Loucy (cell line): Measurements from ENCODE around the gene FSD1L.

Source experiments
- H2AFZ ChIP-seq: fragments of 200-600 bp; sonication (generic); 2 replicates; pipeline ENCODE4 v1.6.0; 2016; ENCODE audit warnings: antibody characterized with exemption, mild to moderate bottlenecking, low read length, moderate library complexity
- H3F3A ChIP-seq: fragments of 200-600 bp; 2 replicates; pipeline ENCODE4 v1.6.0; 2016; ENCODE audit warnings: antibody characterized with exemption, low read depth, mild to moderate bottlenecking
- H3K27me3 ChIP-seq: fragments of 200-600 bp; sonication (generic); 2 replicates; pipeline ENCODE4 v1.6.1; 2014; ENCODE audit warnings: low read length, mild to moderate bottlenecking; ENCODE audit not compliant: insufficient read depth, poor library complexity, severe bottlenecking
- H3K36me3 ChIP-seq: fragments of 200-600 bp; sonication (generic); 2 replicates; pipeline ENCODE4 v1.6.1; 2016; ENCODE audit warnings: low read length; ENCODE audit not compliant: insufficient read depth
- H3K4me1 ChIP-seq: fragments of 200-600 bp; sonication (generic); 2 replicates; pipeline ENCODE4 v1.5.1; 2014; ENCODE audit warnings: low read length, mild to moderate bottlenecking; ENCODE audit not compliant: insufficient read depth, poor library complexity, severe bottlenecking
- H3K4me2 ChIP-seq: fragments of 200-600 bp; sonication (generic); 2 replicates; pipeline ENCODE4 v1.6.0; 2014; ENCODE audit warnings: antibody characterized with exemption, low read length, low read depth, mild to moderate bottlenecking; ENCODE audit not compliant: poor library complexity, severe bottlenecking
- H3K4me3 ChIP-seq: fragments of 200-600 bp; sonication (generic); 2 replicates; pipeline ENCODE4 v1.5.1; 2014; ENCODE audit warnings: low read length, mild to moderate bottlenecking, mixed read lengths; ENCODE audit not compliant: poor library complexity, severe bottlenecking
- H3K79me2 ChIP-seq: fragments of 200-600 bp; sonication (generic); 2 replicates; pipeline ENCODE4 v1.6.1; 2014; ENCODE audit warnings: low read length; ENCODE audit not compliant: insufficient read depth
- H3K9ac ChIP-seq: fragments of 200-600 bp; sonication (generic); 2 replicates; pipeline ENCODE4 v1.6.0; 2014; ENCODE audit warnings: mild to moderate bottlenecking, low read depth, low read length, moderate library complexity; ENCODE audit not compliant: poor library complexity, severe bottlenecking
- H3K9me2 ChIP-seq: fragments of 200-600 bp; sonication (generic); replicated peaks from 2 replicates; pipeline ENCODE4 v1.6.1; 2016; ENCODE audit warnings: low read depth, low read length, mixed read lengths
- H3K9me3 ChIP-seq: fragments of 200-600 bp; sonication (generic); 2 replicates; pipeline ENCODE4 v1.6.1; 2014; ENCODE audit warnings: mild to moderate bottlenecking, antibody characterized with exemption, low read length, low read depth; ENCODE audit not compliant: insufficient read depth
- H4K20me1 ChIP-seq: fragments of 200-600 bp; sonication (generic); 2 replicates; pipeline ENCODE4 v1.6.0; 2014; ENCODE audit warnings: antibody characterized with exemption, low read length, mild to moderate bottlenecking; ENCODE audit not compliant: insufficient read depth, poor library complexity, severe bottlenecking
- CTCF ChIP-seq: fragments of 200-600 bp; sonication (generic); conservative IDR thresholded peaks from 2 replicates; pipeline ENCODE4 v1.5.1; 2014; ENCODE audit warnings: mild to moderate bottlenecking, antibody characterized with exemption, low read length
- EZH2phosphoT487 ChIP-seq: fragments of 200-600 bp; IDR thresholded peaks from 2 replicates; pipeline ENCODE4 v1.6.1; 2018; ENCODE audit warnings: antibody characterized with exemption, mild to moderate bottlenecking, moderate library complexity, borderline replicate concordance

FSD1L gene

GRCh38 chr9:105501414-105501813, 53.6 kb downstream of the FSD1L start:
- Histone ChIP-seq H3F3A (no peaks in the 10 kb centered on the region), H3K36me3 (no peaks in the 10 kb centered on the region), H2AFZ (no peak overlapping the region), H4K20me1 (no peaks in the 10 kb centered on the region), H3K4me3 (no peak overlapping the region), H3K9ac (no peak overlapping the region), H3K9me2 (no peaks in the 10 kb centered on the region), H3K4me2 (no peak overlapping the region), H3K27me3 (no peaks in the 10 kb centered on the region), H3K4me1 (peaks cover 11% of the 10 kb centered on the region), H3K9me3 (no peaks in the 10 kb centered on the region), H3K79me2 (no peaks in the 10 kb centered on the region)
- TF ChIP-seq EZH2phosphoT487 (no peak), CTCF (no peak)

DNA sequence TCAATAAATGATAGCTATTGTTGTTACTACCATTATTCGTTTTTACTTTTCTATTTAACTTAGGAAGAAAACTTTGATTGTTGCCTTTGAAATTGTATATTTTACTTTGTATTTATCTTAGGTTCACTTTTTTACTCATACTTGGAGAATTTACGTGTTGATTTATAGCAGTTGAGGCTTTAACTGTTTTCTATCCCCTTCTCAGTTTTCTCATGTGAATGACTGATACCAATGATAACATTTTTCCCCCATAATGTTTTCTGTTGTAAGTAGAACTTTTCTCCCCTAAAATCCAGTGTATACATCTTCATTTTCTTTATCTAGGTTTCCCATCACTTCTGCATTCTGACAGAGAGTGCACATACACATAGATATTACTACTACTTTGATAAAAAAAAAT, 54.4 kb downstream of the FSD1L start:
- TF ChIP-seq EZH2phosphoT487 (no peak), CTCF (no peak)
- Histone ChIP-seq H3K27me3 (no peaks in the 10 kb centered on the region), H3K9me2 (no peaks in the 10 kb centered on the region), H3K4me1 (peaks cover 11% of the 10 kb centered on the region), H3F3A (no peaks in the 10 kb centered on the region), H4K20me1 (no peaks in the 10 kb centered on the region), H3K9me3 (no peaks in the 10 kb centered on the region), H3K4me3 (no peak overlapping the region), H2AFZ (no peak overlapping the region), H3K9ac (no peak overlapping the region), H3K4me2 (no peak overlapping the region), H3K36me3 (peaks cover 7% of the 10 kb centered on the region; the same call in 1 of the 2 replicates), H3K79me2 (no peaks in the 10 kb centered on the region)

DNA sequence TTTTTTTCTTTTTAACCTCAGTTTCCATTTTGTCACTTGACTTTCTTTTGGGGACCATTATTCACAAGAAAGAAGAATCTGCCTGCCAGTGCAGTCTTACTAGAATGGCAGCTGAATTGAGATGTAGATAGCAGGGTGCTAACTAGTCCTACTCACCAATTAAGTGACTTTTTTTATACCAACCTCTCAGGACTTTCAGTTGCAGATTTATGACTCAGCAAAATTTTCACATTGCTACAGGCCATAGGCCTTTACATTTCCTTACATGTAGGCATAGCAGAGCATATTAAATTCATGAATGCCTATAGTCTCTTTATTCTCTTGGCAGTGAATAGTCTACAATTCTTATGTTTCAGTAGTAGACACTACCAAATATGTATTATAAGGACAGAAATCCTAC, 56.0 kb downstream of the FSD1L start:
- H3K27me3 ChIP-seq: no peaks in the 10 kb centered on the region
- H4K20me1 ChIP-seq: no peaks in the 10 kb centered on the region
- H3K79me2 ChIP-seq: no peaks in the 10 kb centered on the region
- no peak overlapping the region for H3K4me2 ChIP-seq
- no peak overlapping the region for H3K4me3 ChIP-seq
- peaks cover 11% of the 10 kb centered on the region for H3K4me1 ChIP-seq
- H3K9ac ChIP-seq: no peak overlapping the region
- H3K9me3 ChIP-seq: no peaks in the 10 kb centered on the region
- no peaks in the 10 kb centered on the region for H3F3A ChIP-seq
- TF ChIP-seq CTCF (no peak), EZH2phosphoT487 (no peak)
- no peaks in the 10 kb centered on the region for H3K9me2 ChIP-seq
- H2AFZ ChIP-seq: no peak overlapping the region
- peaks cover 9% of the 10 kb centered on the region; the same call in 1 of the 2 replicates for H3K36me3 ChIP-seq
